Left lung (tissue), 10 donors: ENCODE data around the gene CD274. TPM values are rescaled to one million over a fixed set of nuclear protein-coding genes. Genes with fewer than 3 reads are reported as not detected.
"Not testable (repeated sequence)": the region's sequence is repeated elsewhere in the genome, so short reads cannot be mapped to it uniquely, and the experiment has no call there.

Experiments
- ATAC-seq: fragments of 200-7000 bp; cut with Tn5 transposase; one replicate; pipeline ENCODE4 v1.9.1; 2020; ENCODE audit warnings: moderate library complexity
- DNase-seq, 4 donors: peaks; one replicate each; pipeline ENCODE4 v3.0.0-alpha.2; 2013 to 2020
- H3K27ac ChIP-seq, 2 donors: fragments of 200-600 bp; sonication (generic) in 1 of 2; one replicate each; pipeline versions ENCODE4 v1.5.0 to v1.8.0; 2020 to 2021
- H3K27me3 ChIP-seq, 2 donors: fragments of 200-600 bp; sonication (generic) in 1 of 2; one replicate each; pipeline versions ENCODE4 v1.5.0 to v1.8.0; 2020 to 2021
- H3K36me3 ChIP-seq, 2 donors: fragments of 200-600 bp; sonication (generic) in 1 of 2; one replicate each; pipeline versions ENCODE4 v1.5.0 to v1.8.0; 2020 to 2021
- H3K4me1 ChIP-seq, 2 donors: fragments of 200-600 bp; one replicate each; pipeline ENCODE4 v1.8.0; 2021
- H3K4me3 ChIP-seq, 2 donors: fragments of 200-600 bp; sonication (generic) in 1 of 2; one replicate each; pipeline versions ENCODE4 v1.5.0 to v1.8.0; 2020 to 2021; ENCODE audit warnings: mild to moderate bottlenecking in 1 of 2
- H3K9me3 ChIP-seq, 2 donors: fragments of 200-600 bp; sonication (generic) in 1 of 2; one replicate each; pipeline versions ENCODE4 v1.5.0 to v1.8.0; 2020 to 2021
- CTCF ChIP-seq, 2 donors: fragments of 200-600 bp; sonication (generic) in 1 of 2; IDR thresholded peaks; one replicate each; pipeline versions ENCODE4 v1.5.0 to v1.8.0; 2021; ENCODE audit warnings: antibody characterized with exemption in 2 of 2
- intact Hi-C, 2 donors: fragments of 100-400 bp; cut with DNase I; formaldehyde crosslinking; loops; one replicate each; pipeline versions ENCODE4 v1.11.2 to v1.14.2; 2022
- polyA plus RNA-seq, 6 donors: library from polyadenylated mRNA; unstranded; fragments of 120-200 nt; gene quantifications; one replicate each; pipeline ENCODE4 v1.2.1, GENCODE V29; 2013; ENCODE audit not compliant: insufficient read length in 6 of 6
- total RNA-seq, 2 donors: library from RNA; stranded (reverse); fragmentation: NEBNext Ultra II Directional; extraction: Animal tissue kit (Norgen Biotek cat#: 25700); gene quantifications; one replicate each; pipeline ENCODE4 v1.2.1, GENCODE V29; 2021
- donor health status: DM: no; HTN: yes; CAD: no.
- donor health status: DM: no; HTN: no; CAD: no.

CD274 gene
- total and polyA plus RNA-seq, 8 donors = 0.24 to 21.1 (median 1.2) TPM

- Histone ChIP-seq H3K9me3 (no peaks in the 10 kb centered on the region), H3K27me3 (no peaks in the 10 kb centered on the region), H3K4me1 (peaks cover 0 to 29% of the 10 kb centered on the region in 2 donors), H3K36me3 (no peaks in the 10 kb centered on the region), H3K27ac (peak overlapping the region in 1 of 2 donors; percentile 13), H3K4me3 (no peak overlapping the region)
- no peak for TF ChIP-seq CTCF (IDR thresholded peaks at IDR 0.05)
- intact Hi-C loops = no loop called here
- no peak for DNase-seq
- ATAC-seq = no peak
Observed at GRCh38 chr9:5488221-5489008, 38.1 kb downstream of the CD274 start.

- Histone ChIP-seq H3K27ac (peak overlapping the region in 1 of 2 donors; percentile 71), H3K27me3 (no peaks in the 10 kb centered on the region), H3K36me3 (no peaks in the 10 kb centered on the region), H3K4me3 (no peak overlapping the region), H3K4me1 (peaks cover 0 to 39% of the 10 kb centered on the region in 2 donors), H3K9me3 (no peaks in the 10 kb centered on the region)
- DNase-seq = no peak
- intact Hi-C loops = no loop called here
- no peak for ATAC-seq
- no peak for TF ChIP-seq CTCF (IDR thresholded peaks at IDR 0.05)
Observed at GRCh38 chr9:5489630-5490490, 39.5 kb downstream of the CD274 start.

- DNase-seq (no peak), ATAC-seq (peak; percentile 18)
- peaks cover 0 to 39% of the 10 kb centered on the region in 2 donors for H3K4me1 ChIP-seq
- peak overlapping the region in 1 of 2 donors; percentile 90 for H3K27ac ChIP-seq
- no peak for TF ChIP-seq CTCF (IDR thresholded peaks at IDR 0.05)
- H3K4me3 ChIP-seq = no peak overlapping the region
- intact Hi-C loops = no loop called here
- no peaks in the 10 kb centered on the region for H3K36me3 ChIP-seq
- no peaks in the 10 kb centered on the region for H3K9me3 ChIP-seq
- no peaks in the 10 kb centered on the region for H3K27me3 ChIP-seq
Observed at GRCh38 chr9:5492965-5493678, 42.8 kb downstream of the CD274 start.

GRCh38 chr9:5493679-5494511 lies 43.6 kb downstream of the CD274 start:
- Histone ChIP-seq H3K4me1 (peaks cover 0 to 37% of the 10 kb centered on the region in 2 donors), H3K9me3 (no peaks in the 10 kb centered on the region), H3K27ac (peak overlapping the region; percentile 65 to 90), H3K27me3 (no peaks in the 10 kb centered on the region), H3K36me3 (no peaks in the 10 kb centered on the region), H3K4me3 (no peak overlapping the region)
- ATAC-seq = peak; percentile 84
- TF ChIP-seq CTCF (IDR thresholded peaks at IDR 0.05) = no peak
- intact Hi-C loops = no loop called here
- DNase-seq = peak in 1 of 4 donors; percentile 72

- H3K36me3 ChIP-seq, H3K4me3 ChIP-seq, H3K27me3 ChIP-seq, H3K9me3 ChIP-seq, H3K27ac ChIP-seq, DNase-seq, ATAC-seq, intact Hi-C loops: not testable (repeated sequence)
- peaks cover 0 to 30% of the 10 kb centered on the region in 2 donors for H3K4me1 ChIP-seq
Observed at GRCh38 chr9:5494765-5495164, 44.4 kb downstream of the CD274 start.
